ENCODE data around the gene ADRA2C.

The ADRA2C gene

GRCh38 chr4:3807822-3808496, 41.8 kb downstream of the ADRA2C start:
- Histone ChIP-seq H3K9me2 (replicated peaks; ENCODE audit: low read depth, low read length) (no peaks in the 10 kb centered on the region), H3K9ac (ENCODE audit: low read depth, low read length, poor library complexity, severe bottlenecking) (no peak overlapping the region), H3K4me3 (ENCODE audit: low read length, poor library complexity, severe bottlenecking) (no peak overlapping the region), H3K9me3 (ENCODE audit: insufficient read depth, low read depth, low read length) (no peaks in the 10 kb centered on the region; the same call in 1 of the 2 replicates), H3K4me2 (ENCODE audit: low read depth, low read length, poor library complexity, severe bottlenecking) (no peak overlapping the region), H3K79me2 (ENCODE audit: insufficient read depth, low read length) (no peaks in the 10 kb centered on the region), H3K4me1 (ENCODE audit: insufficient read depth, low read length, poor library complexity, severe bottlenecking) (no peaks in the 10 kb centered on the region), H3F3A (ENCODE audit: low read depth) (no peaks in the 10 kb centered on the region), H3K27me3 (ENCODE audit: insufficient read depth, low read length, poor library complexity, severe bottlenecking) (no peaks in the 10 kb centered on the region), H2AFZ (ENCODE audit: low read length) (no peak overlapping the region), H3K36me3 (ENCODE audit: insufficient read depth, low read length) (no peaks in the 10 kb centered on the region), H4K20me1 (ENCODE audit: insufficient read depth, low read length, poor library complexity, severe bottlenecking) (no peaks in the 10 kb centered on the region)
- no peak for TF ChIP-seq EZH2phosphoT487 (IDR thresholded peaks at IDR 0.05; ENCODE audit: borderline replicate concordance)

- Histone ChIP-seq H3K79me2 (ENCODE audit: insufficient read depth, low read length) (no peaks in the 10 kb centered on the region), H3K27me3 (ENCODE audit: insufficient read depth, low read length, poor library complexity, severe bottlenecking) (no peaks in the 10 kb centered on the region), H3K9me3 (ENCODE audit: insufficient read depth, low read depth, low read length) (no peaks in the 10 kb centered on the region; the same call in 1 of the 2 replicates), H3K4me3 (ENCODE audit: low read length, poor library complexity, severe bottlenecking) (no peak overlapping the region), H3K36me3 (ENCODE audit: insufficient read depth, low read length) (no peaks in the 10 kb centered on the region), H3K9ac (ENCODE audit: low read depth, low read length, poor library complexity, severe bottlenecking) (no peak overlapping the region), H3K9me2 (replicated peaks; ENCODE audit: low read depth, low read length) (no peaks in the 10 kb centered on the region), H3K4me1 (ENCODE audit: insufficient read depth, low read length, poor library complexity, severe bottlenecking) (no peaks in the 10 kb centered on the region), H2AFZ (ENCODE audit: low read length) (no peak overlapping the region), H3F3A (ENCODE audit: low read depth) (no peaks in the 10 kb centered on the region), H3K4me2 (ENCODE audit: low read depth, low read length, poor library complexity, severe bottlenecking) (no peak overlapping the region), H4K20me1 (ENCODE audit: insufficient read depth, low read length, poor library complexity, severe bottlenecking) (no peaks in the 10 kb centered on the region)
- TF ChIP-seq EZH2phosphoT487 (IDR thresholded peaks at IDR 0.05; ENCODE audit: borderline replicate concordance), result no peak
Observed at GRCh38 chr4:3808597-3808996, 42.4 kb downstream of the ADRA2C start.

- Histone ChIP-seq H3K4me3 (ENCODE audit: low read length, poor library complexity, severe bottlenecking) (no peak overlapping the region), H3K9me3 (ENCODE audit: insufficient read depth, low read depth, low read length) (no peaks in the 10 kb centered on the region; the same call in 1 of the 2 replicates), H2AFZ (ENCODE audit: low read length) (no peak overlapping the region), H3K4me2 (ENCODE audit: low read depth, low read length, poor library complexity, severe bottlenecking) (no peak overlapping the region), H4K20me1 (ENCODE audit: insufficient read depth, low read length, poor library complexity, severe bottlenecking) (no peaks in the 10 kb centered on the region), H3K36me3 (ENCODE audit: insufficient read depth, low read length) (no peaks in the 10 kb centered on the region), H3F3A (ENCODE audit: low read depth) (no peaks in the 10 kb centered on the region), H3K9me2 (replicated peaks; ENCODE audit: low read depth, low read length) (no peaks in the 10 kb centered on the region), H3K27me3 (ENCODE audit: insufficient read depth, low read length, poor library complexity, severe bottlenecking) (no peaks in the 10 kb centered on the region), H3K9ac (ENCODE audit: low read depth, low read length, poor library complexity, severe bottlenecking) (no peak overlapping the region), H3K79me2 (ENCODE audit: insufficient read depth, low read length) (no peaks in the 10 kb centered on the region), H3K4me1 (ENCODE audit: insufficient read depth, low read length, poor library complexity, severe bottlenecking) (no peaks in the 10 kb centered on the region)
- no peak for TF ChIP-seq CTCF (conservative IDR thresholded peaks at IDR 0.05; ENCODE audit: low read length)
- TF ChIP-seq EZH2phosphoT487 (IDR thresholded peaks at IDR 0.05; ENCODE audit: borderline replicate concordance), result no peak
Observed at GRCh38 chr4:3809028-3809427, 42.8 kb downstream of the ADRA2C start.

- H3K4me2 ChIP-seq (ENCODE audit: low read depth, low read length, poor library complexity, severe bottlenecking), result no peak overlapping the region
- no peaks in the 10 kb centered on the region; the same call in 1 of the 2 replicates for H3K9me3 ChIP-seq (ENCODE audit: insufficient read depth, low read depth, low read length)
- no peaks in the 10 kb centered on the region for H3K4me1 ChIP-seq (ENCODE audit: insufficient read depth, low read length, poor library complexity, severe bottlenecking)
- no peaks in the 10 kb centered on the region for H3K36me3 ChIP-seq (ENCODE audit: insufficient read depth, low read length)
- no peaks in the 10 kb centered on the region for H4K20me1 ChIP-seq (ENCODE audit: insufficient read depth, low read length, poor library complexity, severe bottlenecking)
- no peak overlapping the region for H2AFZ ChIP-seq (ENCODE audit: low read length)
- no peak overlapping the region for H3K4me3 ChIP-seq (ENCODE audit: low read length, poor library complexity, severe bottlenecking)
- H3K27me3 ChIP-seq (ENCODE audit: insufficient read depth, low read length, poor library complexity, severe bottlenecking), result no peaks in the 10 kb centered on the region
- TF ChIP-seq EZH2phosphoT487 (IDR thresholded peaks at IDR 0.05; ENCODE audit: borderline replicate concordance) (no peak), CTCF (conservative IDR thresholded peaks at IDR 0.05; ENCODE audit: low read length) (no peak)
- no peaks in the 10 kb centered on the region for H3K79me2 ChIP-seq (ENCODE audit: insufficient read depth, low read length)
- H3F3A ChIP-seq (ENCODE audit: low read depth), result no peaks in the 10 kb centered on the region
- no peak overlapping the region for H3K9ac ChIP-seq (ENCODE audit: low read depth, low read length, poor library complexity, severe bottlenecking)
- H3K9me2 ChIP-seq (replicated peaks; ENCODE audit: low read depth, low read length), result no peaks in the 10 kb centered on the region
Observed at GRCh38 chr4:3809451-3810110, 43.4 kb downstream of the ADRA2C start.

Data from Loucy (cell line).